Endothelial cell of hepatic sinusoid (primary cell): ENCODE results near the gene PLCB1.
"Not testable (repeated sequence)": the region's sequence is repeated elsewhere in the genome, so short reads cannot be mapped to it uniquely, and the experiment has no call there.

ENCODE experiments used
- in situ Hi-C: cut with HindIII; loops from 2 replicates; pipeline ENCODE4 v1.10.0; 2017; ENCODE audit warnings: low sequenced_read_pairs

The PLCB1 gene

GRCh38 chr20:8834294-8834693 lies 702.2 kb downstream of the PLCB1 start:
- in situ Hi-C loops, result not testable (repeated sequence)

DNA sequence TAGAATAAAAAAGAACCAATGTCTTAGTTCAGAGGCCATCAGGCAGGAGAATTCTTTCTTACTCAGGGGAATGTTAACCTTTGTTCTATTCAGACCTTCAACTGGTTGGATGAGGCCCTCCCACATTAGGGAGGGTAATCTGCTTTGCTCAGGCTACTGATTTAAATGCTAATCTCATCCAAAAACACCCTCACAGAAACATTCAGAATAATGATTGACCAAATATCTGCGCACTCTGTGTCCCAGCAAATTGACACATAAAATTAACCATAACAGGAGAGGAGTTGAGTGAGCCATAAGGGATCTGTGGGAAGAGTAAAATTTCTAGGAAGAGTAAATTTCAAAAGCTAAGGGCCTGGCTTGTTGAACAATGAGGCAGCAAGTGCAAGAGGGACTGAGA lies 702.8 kb downstream of the PLCB1 start:
- in situ Hi-C loops, result no loop called here

- in situ Hi-C loops, result no loop called here
These were observed 705.3 kb downstream of the PLCB1 start for GRCh38 chr20:8837396-8837795.

- in situ Hi-C loops, result no loop called here
These were observed 710.5 kb downstream of the PLCB1 start for GRCh38 chr20:8842525-8842924.

DNA sequence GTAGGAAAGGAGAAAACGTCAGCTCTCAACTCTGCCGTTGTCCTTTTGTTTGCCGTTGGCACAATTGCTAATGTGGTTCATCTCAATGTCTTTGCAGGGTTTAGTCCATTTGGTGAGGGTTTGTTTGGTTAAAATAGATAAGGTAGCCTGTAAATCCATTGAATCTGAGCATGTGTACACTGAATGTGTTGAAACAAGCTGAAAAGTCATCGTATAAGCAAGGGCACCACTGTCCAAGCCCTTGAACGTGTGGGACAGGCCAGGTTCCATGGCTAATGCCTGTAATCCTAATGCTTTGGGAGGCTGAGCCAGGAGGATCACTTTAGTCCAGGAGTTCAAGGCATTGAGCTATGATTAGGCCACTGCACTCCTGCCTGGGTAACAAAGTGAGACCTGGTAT lies 712.1 kb downstream of the PLCB1 start:
- in situ Hi-C loops, result no loop called here

DNA sequence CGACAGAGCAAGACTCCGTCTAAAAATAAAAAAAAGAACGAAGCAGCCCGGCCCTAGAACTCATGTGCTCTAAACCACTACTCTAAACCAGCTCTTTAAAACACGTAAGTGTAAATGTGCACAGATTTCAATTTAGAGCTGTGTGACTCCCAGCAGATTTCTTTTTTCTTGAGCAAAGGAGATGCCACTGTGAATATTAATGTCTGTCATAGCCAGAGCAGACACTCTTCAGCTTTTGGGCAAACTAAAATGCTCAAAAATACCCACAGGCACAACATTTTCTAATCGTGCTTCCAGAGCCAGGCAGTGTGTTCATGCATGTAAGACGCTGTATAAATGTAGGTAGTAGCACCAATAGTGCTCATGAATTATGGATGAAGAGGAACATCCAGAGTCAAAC lies 717.9 kb downstream of the PLCB1 start:
- in situ Hi-C loops, result loop anchor here (25.0 kb wide), 1 partner anchor 512 kb away; no protein-coding TSS in a partner anchor

DNA sequence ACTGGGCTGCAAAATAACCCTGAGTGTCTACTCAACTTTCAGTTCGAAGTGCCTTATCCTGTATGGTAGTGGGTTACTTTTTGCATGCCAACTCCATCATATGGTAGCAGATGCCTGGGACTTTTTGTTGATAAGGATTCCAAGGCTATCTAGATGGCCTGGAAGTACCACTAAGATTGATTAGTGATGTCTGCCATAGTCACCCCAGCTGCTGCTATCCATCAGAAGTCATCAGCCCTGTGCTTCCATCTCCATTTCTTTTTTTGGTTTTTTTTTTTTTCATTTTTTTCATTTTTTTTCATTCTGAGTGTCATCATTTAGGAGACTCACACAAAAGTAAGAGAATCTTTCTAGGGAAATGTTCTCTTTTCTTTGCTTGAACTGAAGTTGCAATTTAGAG lies 719.4 kb downstream of the PLCB1 start:
- in situ Hi-C loops, result loop anchor here (25.0 kb wide), 1 partner anchor 511 kb away; no protein-coding TSS in a partner anchor

DNA sequence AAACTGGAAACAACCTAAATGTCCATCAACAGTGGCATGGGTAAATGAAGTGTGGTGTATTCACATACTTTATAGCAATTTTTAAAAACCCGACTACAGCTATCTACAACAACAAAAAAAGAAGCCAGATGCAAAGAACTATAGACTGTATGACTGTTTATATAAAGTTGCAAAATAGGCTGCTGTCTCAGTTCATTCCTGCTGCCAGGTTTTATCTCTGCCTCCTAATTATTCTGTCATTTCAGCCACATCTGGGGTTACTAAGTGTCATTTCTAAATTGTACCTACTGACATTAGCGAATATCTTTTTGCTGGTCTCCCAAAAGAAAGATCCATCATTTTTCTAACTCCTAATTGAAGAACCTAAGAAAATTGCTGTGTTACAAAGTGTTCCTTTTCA lies 719.9 kb downstream of the PLCB1 start:
- in situ Hi-C loops, result loop anchor here (25.0 kb wide), 1 partner anchor 510 kb away; no protein-coding TSS in a partner anchor

DNA sequence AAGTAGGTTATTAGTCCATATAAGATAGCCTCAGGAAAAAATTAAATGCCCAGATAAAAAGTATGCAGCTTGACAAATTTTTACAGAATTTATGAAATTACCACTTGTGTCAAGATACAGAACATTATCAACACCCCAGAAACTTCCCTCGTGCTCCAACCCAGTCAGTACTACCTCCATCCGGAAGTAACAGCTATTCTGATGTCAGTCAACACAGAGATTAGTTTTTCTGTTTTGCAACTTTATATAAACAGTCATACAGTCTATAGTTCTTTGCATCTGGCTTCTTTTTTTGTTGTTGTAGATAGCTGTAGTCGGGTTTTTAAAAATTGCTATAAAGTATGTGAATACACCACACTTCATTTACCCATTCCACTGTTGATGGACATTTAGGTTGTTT lies 721.1 kb downstream of the PLCB1 start:
- in situ Hi-C loops, result loop anchor here (25.0 kb wide), 1 partner anchor 509 kb away; no protein-coding TSS in a partner anchor

- in situ Hi-C loops, result loop anchor here (25.0 kb wide), 1 partner anchor 508 kb away; no protein-coding TSS in a partner anchor
These were observed 721.8 kb downstream of the PLCB1 start for GRCh38 chr20:8853805-8854338.

GRCh38 chr20:8854571-8854970 lies 722.5 kb downstream of the PLCB1 start:
- in situ Hi-C loops, result loop anchor here (25.0 kb wide), 1 partner anchor 508 kb away; no protein-coding TSS in a partner anchor

GRCh38 chr20:8855315-8855714 lies 723.2 kb downstream of the PLCB1 start:
- in situ Hi-C loops, result loop anchor here (25.0 kb wide), 1 partner anchor 507 kb away; no protein-coding TSS in a partner anchor

DNA sequence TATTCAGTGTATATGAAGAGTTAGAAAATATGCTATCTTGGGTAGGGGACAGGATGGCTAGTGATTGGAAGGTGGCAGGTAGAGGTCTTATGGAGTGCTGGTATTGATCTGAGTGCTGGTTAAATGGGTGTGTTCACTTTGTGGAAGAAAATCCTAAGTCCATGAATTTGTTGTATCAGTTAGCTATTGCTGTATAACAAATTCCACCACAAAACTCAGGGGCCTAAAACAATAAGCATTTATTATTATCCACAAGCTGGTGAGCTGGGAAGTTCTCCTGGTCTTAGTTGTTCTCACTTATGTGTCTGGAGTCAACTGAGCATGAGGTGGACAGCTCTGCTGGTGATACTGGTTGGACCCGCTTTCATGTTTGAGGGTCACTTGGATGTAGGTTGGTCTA lies 724.6 kb downstream of the PLCB1 start:
- in situ Hi-C loops, result loop anchor here (25.0 kb wide), 1 partner anchor 506 kb away; no protein-coding TSS in a partner anchor

DNA sequence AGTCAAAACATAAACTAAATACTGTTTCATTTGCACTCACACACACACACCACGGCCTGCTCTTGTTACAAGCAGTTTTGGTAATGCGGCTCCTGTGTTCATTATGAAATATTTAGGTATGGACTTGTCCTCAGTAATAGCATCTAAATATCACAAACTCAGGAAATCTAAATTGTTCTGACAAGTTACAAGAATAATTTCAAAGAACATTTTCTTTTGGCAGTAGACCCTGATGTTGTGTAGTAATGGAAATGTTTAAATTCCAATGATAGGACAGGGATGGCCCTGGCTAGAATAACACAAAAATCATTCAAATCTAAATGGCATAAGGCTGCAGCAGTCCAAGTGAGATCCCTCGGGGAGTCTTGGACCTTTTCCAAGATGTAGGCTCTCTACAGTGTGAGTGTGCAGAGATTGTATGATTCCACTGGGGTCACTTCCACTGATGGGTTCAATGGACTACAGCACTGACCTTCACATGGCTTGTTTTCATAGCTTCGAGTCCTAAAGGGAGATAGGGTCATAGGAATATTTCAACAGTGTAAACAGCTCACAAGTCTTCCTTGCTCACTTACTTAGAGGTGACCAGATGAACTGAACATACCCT lies 726.2 kb downstream of the PLCB1 start:
- in situ Hi-C loops, result loop anchor here (25.0 kb wide), 1 partner anchor 504 kb away; no protein-coding TSS in a partner anchor

- in situ Hi-C loops, result loop anchor here (25.0 kb wide), 1 partner anchor 502 kb away; no protein-coding TSS in a partner anchor
These were observed 728.0 kb downstream of the PLCB1 start for GRCh38 chr20:8860011-8860495.

DNA sequence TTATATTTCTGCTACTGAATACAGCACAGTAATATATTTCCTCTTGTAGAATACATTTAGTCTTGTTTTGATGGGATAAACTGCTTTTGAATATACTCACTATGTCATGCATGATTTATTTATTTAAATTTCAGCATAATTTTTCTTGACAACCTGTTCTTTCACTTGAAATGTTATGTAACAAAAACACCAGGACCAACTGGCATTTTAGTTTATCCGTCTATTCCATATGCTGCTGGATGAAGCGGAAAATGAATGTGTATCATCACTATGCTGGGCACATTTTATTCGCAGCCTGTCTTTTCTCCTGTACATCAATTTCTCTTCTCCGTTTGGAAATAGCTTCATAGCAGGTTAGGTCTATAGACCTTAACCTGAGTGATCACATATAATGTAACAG lies 730.0 kb downstream of the PLCB1 start:
- in situ Hi-C loops, result loop anchor here (25.0 kb wide), 1 partner anchor 500 kb away; no protein-coding TSS in a partner anchor

DNA sequence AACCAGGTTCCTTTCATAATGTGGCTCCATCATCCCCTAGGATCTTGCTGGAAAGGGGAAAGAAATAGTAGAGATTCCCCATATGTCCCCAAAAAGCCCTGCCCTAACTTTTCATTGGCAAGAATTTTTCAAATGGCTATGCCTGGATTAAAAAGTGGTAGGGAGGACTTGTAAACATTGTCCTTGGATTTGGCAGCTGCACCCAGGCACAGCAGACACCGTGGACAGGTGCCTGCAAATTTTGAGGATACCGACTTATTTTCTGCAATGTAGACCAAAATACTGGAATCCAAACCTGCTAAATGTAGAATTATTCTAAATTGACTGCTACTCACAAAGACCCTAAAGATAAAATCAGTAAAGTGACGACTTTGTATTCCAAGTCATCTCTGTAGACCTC lies 733.6 kb downstream of the PLCB1 start:
- in situ Hi-C loops, result loop anchor here (25.0 kb wide), 1 partner anchor 497 kb away; no protein-coding TSS in a partner anchor

GRCh38 chr20:8867038-8867740 lies 735.1 kb downstream of the PLCB1 start:
- in situ Hi-C loops, result loop anchor here (25.0 kb wide), 1 partner anchor 495 kb away; no protein-coding TSS in a partner anchor

- in situ Hi-C loops, result loop anchor here (25.0 kb wide), 1 partner anchor 492 kb away; no protein-coding TSS in a partner anchor
These were observed 738.6 kb downstream of the PLCB1 start for GRCh38 chr20:8870652-8871051.

GRCh38 chr20:8874437-8874836 lies 742.4 kb downstream of the PLCB1 start:
- in situ Hi-C loops, result loop anchor here (25.0 kb wide), 1 partner anchor 488 kb away; no protein-coding TSS in a partner anchor

GRCh38 chr20:8875586-8875985 lies 743.5 kb downstream of the PLCB1 start:
- in situ Hi-C loops, result no loop called here
